GM12891 (cell line): ENCODE measurements around the gene MYO19.

Source experiments
- DNase-seq: peaks from one replicate; pipeline ENCODE4 v3.0.0; 2011; ENCODE audit warnings: low spot score; ENCODE audit not compliant: insufficient read length
- FAIRE-seq: peaks from 2 replicates; lab custom pipeline; 2011; peaks lifted over from hg19 to GRCh38; lab: Jason Lieb, UNC
- PAX5 ChIP-seq: IDR thresholded peaks from 2 replicates; pipeline ENCODE4 v1.6.1; 2011; ENCODE audit warnings: low read length, moderate library complexity, mild to moderate bottlenecking; ENCODE audit not compliant: insufficient read depth, severe bottlenecking
- POLR2A ChIP-seq: IDR thresholded peaks from 2 replicates; pipeline ENCODE4 v1.6.1; 2011; ENCODE audit warnings: low read depth, low read length, control low read depth
- POLR2AphosphoS5 ChIP-seq: IDR thresholded peaks from 2 replicates; pipeline ENCODE4 v1.6.1; 2011; ENCODE audit warnings: low read depth, low read length, control low read depth
- POU2F2 ChIP-seq: IDR thresholded peaks from 2 replicates; pipeline ENCODE4 v1.6.1; 2011; ENCODE audit warnings: low read depth, mild to moderate bottlenecking, control low read depth, low read length, moderate library complexity
- SPI1 ChIP-seq: IDR thresholded peaks from 2 replicates; pipeline ENCODE4 v1.6.1; 2011; ENCODE audit warnings: low read depth, low read length, control low read depth
- TAF1 ChIP-seq: IDR thresholded peaks from 2 replicates; pipeline ENCODE4 v1.6.1; 2011; ENCODE audit warnings: low read depth, low read length, control low read depth

The MYO19 gene

GRCh38 chr17:36503456-36504155 is 31.1 kb downstream of the MYO19 start:
- TF ChIP-seq POU2F2 (no peak), POLR2AphosphoS5 (no peak), SPI1 (no peak), PAX5 (no peak), TAF1 (no peak), POLR2A (no peak)
- FAIRE-seq: no peak

GRCh38 chr17:36501963-36502362 is 32.7 kb downstream of the MYO19 start:
- DNase-seq (no peak), FAIRE-seq (no peak)
- no peak for TF ChIP-seq POU2F2
- TF ChIP-seq POLR2A: no peak
- no peak for TF ChIP-seq SPI1
- no peak for TF ChIP-seq TAF1
- no peak for TF ChIP-seq POLR2AphosphoS5
- TF ChIP-seq PAX5: no peak

More at GRCh38 chr17:36503456-36504155, 31.1 kb downstream of the MYO19 start:
- no peak for DNase-seq

GRCh38 chr17:36501351-36501750 is 33.3 kb downstream of the MYO19 start:
- no peak for DNase-seq
- no peak for FAIRE-seq
- no peak for TF ChIP-seq POLR2A
- no peak for TF ChIP-seq PAX5
- TF ChIP-seq POU2F2: no peak
- TF ChIP-seq SPI1: no peak
- no peak for TF ChIP-seq TAF1
- no peak for TF ChIP-seq POLR2AphosphoS5

GRCh38 chr17:36500745-36501225 is 33.9 kb downstream of the MYO19 start:
- TF ChIP-seq TAF1 (no peak), SPI1 (no peak), POLR2A (no peak), POLR2AphosphoS5 (no peak), PAX5 (no peak), POU2F2 (no peak)
- DNase-seq (no peak), FAIRE-seq (no peak)

- TF ChIP-seq POLR2AphosphoS5 (peak; percentile 44; the same call in 1 of the 2 replicates), PAX5 (no peak)
- FAIRE-seq: no peak
- DNase-seq: no peak
These were observed 35.9 kb downstream of the MYO19 start for GRCh38 chr17:36498560-36499300.

- no peak for TF ChIP-seq POLR2A
- TF ChIP-seq PAX5: no peak
- TF ChIP-seq TAF1: no peak
- no peak for TF ChIP-seq POLR2AphosphoS5
- no peak for TF ChIP-seq SPI1
- no peak for TF ChIP-seq POU2F2
- no peak for FAIRE-seq
These were observed 36.5 kb downstream of the MYO19 start for GRCh38 chr17:36498155-36498554.

GRCh38 chr17:36496018-36496789 is 38.5 kb downstream of the MYO19 start:
- no peak for FAIRE-seq

More at GRCh38 chr17:36498155-36498554, 36.5 kb downstream of the MYO19 start:
- DNase-seq: no peak

GRCh38 chr17:36495076-36495578 is 39.5 kb downstream of the MYO19 start:
- FAIRE-seq: no peak

More at GRCh38 chr17:36496018-36496789, 38.5 kb downstream of the MYO19 start:
- TF ChIP-seq POLR2A (no peak), PAX5 (no peak), POU2F2 (no peak), POLR2AphosphoS5 (no peak), SPI1 (no peak)
- no peak for DNase-seq

GRCh38 chr17:36494674-36495073 is 40.0 kb downstream of the MYO19 start:
- no peak for TF ChIP-seq PAX5
- TF ChIP-seq SPI1: no peak
- TF ChIP-seq POLR2AphosphoS5: no peak
- TF ChIP-seq POU2F2: no peak
- TF ChIP-seq POLR2A: no peak
- no peak for TF ChIP-seq TAF1
- DNase-seq (no peak), FAIRE-seq (no peak)

More at GRCh38 chr17:36495076-36495578, 39.5 kb downstream of the MYO19 start:
- no peak for DNase-seq
- TF ChIP-seq PAX5 (no peak), POLR2A (no peak), SPI1 (no peak), POU2F2 (no peak), TAF1 (no peak), POLR2AphosphoS5 (no peak)
